GM04503 (cell line): ENCODE measurements around the gene TNFRSF11A.

ENCODE experiments used
- DNase-seq: peaks from one replicate; pipeline ENCODE4 v3.0.0-alpha.2; 2012; ENCODE audit warnings: low read depth

The TNFRSF11A gene

GRCh38 chr18:62384610-62385097 lies 59.5 kb downstream of the TNFRSF11A start:
- no peak for DNase-seq

DNA sequence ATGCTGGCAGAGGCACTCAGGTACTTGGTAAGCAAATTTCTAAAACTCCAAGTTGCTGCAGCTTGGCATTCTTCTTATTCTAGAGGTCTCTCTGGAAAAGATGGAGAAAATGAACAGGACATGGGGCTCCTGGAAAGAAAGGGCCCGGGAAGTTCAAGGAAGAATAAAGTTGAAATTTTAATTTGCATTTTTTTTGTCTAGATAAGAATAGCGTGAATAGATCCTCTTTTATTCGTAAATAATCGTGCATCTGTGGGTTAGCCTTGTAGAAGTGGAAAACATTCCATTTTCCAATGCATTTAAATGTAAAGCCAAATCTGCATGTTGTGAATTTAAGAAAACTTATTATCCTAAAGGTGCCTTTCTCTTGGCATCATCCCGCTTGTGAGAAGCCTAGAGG lies 61.0 kb downstream of the TNFRSF11A start:
- no peak for DNase-seq

DNA sequence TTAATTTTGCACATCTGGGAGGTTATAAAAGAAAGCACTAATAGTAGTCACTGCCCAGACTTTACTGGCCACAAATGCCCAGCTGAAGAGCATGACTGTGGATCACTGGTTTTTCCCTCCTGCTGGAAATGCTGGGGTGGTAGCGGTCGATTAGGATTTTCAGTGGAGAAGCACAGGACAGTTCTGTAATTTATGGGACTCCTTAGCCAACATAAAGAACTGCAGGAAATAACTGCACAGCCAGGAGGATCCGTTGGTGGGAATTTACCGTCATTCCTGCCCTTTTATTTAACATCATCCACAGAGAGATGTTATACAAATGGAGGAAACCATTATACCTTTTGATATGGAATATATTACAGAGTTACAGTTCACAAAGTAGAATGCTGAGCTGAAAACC lies 61.5 kb downstream of the TNFRSF11A start:
- DNase-seq, result no peak

DNA sequence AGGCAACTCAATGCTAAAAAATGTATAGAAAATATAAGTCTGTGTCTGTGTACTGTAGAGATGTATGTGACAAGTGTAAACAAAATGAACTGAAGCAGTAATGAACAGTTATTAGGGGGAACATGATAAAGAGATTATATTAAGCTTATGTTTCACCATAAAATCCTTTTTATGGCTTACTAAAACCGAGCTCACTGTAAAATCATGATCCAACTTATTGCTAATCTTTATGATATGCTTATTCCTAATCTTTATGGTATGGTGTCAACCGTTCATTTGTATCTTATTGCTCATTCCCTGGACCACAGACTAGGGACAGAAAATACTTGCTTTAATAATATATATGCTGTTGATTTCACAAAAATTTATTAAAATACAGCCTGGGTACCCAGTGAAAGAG lies 62.1 kb downstream of the TNFRSF11A start:
- DNase-seq, result no peak

GRCh38 chr18:62388855-62389760 lies 64.0 kb downstream of the TNFRSF11A start:
- DNase-seq, result no peak

DNA sequence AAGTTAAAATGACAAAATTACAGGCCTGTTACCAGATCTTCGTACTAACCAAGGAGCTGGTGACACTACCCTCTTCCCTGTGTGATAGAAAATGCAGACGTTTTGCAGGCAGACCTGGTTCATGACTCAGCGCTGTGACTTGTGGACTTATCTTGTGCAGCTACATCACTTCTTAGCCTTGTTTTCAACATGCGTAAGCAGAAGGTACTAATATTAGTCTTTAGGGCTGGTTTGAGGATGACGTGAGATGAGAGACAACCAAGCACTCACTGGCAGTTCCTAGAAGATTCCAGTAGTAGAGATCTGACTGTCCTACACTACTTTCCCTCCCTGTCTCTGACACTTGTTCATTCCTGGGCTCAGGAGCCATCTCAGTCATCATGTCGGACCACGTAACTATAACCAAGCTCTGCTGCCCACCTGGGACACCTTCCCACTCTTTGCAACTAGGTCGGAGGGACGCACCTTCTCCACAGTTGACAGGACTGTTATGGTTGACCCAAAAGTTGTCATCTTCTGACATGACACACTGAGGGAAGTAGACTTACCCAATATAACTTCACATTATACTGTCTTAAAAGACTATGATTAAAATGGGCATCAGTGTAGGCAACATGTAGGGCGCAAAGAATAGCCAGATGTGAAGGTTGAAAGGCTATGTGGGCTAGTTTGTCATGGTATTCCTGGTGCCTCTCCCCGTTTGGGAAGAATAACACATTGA lies 64.8 kb downstream of the TNFRSF11A start:
- no peak for DNase-seq

DNA sequence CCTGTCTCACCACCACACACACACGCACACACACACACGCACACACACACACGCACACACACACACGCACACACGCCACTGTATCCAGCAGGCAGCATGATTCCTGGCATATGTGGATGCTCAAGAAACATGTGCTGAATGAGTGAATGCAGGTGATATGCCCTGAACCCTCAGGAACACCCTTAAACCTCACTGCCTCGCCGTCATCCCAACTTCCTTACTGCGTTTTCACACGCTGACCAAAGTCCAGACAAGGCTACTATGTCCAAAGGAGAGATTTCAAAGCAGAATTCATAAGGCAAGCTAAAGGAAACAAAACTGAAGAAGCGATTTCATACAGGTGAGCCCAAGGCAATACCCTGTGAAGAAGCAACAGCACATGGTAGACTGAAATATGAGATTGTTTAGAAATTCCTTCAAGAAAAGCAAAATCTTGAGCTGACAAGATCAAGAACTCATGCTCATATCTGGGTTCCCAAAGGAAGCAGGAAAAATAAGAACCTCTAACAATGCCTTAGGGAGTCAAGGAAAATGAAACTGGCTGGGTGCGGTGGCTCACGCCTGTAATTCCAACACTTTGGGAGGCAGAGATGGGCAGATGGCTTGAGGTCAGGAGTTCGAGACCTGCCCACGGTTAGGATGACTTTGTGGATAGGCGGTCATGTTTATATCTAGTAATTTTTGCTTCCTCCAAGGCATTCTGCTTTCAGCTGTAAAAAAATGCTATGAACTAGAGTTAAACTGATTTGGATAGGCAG lies 69.1 kb downstream of the TNFRSF11A start:
- DNase-seq, result no peak

GRCh38 chr18:62396381-62396780 lies 71.3 kb downstream of the TNFRSF11A start:
- no peak for DNase-seq

DNA sequence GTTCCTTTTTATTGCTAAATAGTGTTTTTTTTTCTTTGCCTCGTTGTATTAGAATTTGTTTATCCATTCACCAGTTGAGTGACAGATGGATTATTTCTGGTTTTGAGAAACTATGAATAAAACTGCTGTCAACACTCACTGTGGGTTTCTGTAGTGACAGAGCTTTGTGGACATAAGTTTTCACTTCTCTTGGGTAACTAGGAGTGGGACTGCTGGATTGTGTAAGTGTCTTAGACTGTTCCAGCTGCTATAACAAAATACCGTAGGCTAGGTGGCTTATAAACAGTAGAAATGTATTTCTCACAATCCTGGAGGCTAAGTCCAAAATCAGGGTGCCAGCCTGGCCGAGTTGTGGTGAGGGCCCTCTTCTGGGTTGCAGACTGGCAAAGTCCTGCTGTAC lies 71.9 kb downstream of the TNFRSF11A start:
- no peak for DNase-seq

- DNase-seq, result no peak
Measured at GRCh38 chr18:62398291-62398690, 73.2 kb downstream of the TNFRSF11A start.

DNA sequence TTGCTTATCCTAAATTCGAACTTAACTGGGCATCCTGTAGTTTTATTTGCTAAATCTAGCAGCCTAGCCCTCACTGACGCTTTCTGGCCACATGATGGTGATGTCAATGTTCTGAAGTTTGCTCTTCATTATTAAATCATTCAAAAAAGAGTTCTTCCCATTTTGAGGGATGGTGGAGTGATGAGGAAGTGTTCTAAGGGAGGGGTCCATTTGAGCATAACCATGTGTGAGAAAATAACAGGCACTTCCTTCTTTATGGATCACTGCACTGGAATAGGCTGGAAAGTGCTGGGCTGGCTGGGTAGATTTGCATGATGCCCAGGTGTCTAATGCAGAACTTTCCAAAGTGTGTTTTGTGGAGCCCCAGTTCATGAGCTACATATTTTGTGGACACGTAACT lies 74.2 kb downstream of the TNFRSF11A start:
- DNase-seq, result no peak

- DNase-seq, result no peak
Measured at GRCh38 chr18:62399781-62400308, 74.7 kb downstream of the TNFRSF11A start.

DNA sequence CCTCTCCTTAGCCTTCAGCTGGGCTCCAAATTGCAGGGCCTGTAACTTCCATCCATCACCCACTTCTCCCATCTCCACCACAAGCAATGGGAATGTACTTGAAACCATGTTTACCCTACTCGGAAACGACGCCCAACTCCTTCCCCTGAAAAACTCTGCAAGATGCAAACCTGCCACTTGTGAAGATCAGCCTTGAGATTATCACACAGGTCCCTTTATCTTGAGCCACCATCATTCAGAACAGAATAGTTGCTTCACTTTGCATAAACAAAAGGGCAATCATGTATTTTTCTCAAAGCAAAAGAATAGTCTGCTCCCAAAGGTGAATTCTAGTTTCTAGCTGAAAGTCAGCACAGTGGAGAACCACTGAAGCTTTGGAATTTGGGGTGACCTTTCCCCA lies 75.8 kb downstream of the TNFRSF11A start:
- DNase-seq, result no peak

GRCh38 chr18:62402342-62402948 lies 77.3 kb downstream of the TNFRSF11A start:
- DNase-seq, result no peak

DNA sequence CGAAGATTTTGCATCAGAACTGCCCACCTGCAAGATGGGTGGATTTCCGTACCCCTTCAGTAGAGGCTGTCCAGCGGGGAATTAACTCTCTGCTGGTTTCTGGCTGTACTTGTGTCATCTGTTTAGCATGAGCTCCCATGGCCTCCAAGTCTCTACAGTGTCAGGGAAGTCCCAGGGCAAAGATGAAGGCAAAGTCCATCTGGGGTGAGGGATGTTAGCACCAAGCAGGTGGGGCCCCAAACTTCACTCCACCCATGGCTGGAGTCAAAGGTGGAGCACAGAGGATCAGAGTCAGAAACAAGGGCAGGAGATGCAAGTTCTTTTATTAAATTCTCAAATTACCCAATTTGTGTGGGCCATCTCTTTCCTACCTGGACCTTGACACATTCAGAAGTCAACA lies 78.0 kb downstream of the TNFRSF11A start:
- DNase-seq, result no peak

DNA sequence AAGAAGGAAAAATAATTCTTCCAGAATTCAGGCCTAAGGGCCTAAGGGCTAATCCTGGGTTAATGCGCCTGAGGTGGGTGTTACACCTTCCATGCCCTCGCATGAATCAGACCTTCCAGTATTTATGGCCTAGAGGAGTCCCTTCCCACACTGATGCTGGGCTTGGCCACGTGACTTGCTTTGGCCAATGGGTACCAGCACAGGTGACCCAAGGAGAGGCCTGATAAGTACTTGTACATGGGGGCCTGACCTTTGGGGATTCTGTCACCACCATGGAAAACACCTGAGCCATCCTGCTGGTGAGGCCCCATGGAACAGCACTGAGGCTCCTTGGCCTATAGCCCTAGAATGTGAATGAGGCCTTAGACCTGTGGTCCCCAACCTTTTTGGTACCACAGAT lies 79.8 kb downstream of the TNFRSF11A start:
- no peak for DNase-seq

DNA sequence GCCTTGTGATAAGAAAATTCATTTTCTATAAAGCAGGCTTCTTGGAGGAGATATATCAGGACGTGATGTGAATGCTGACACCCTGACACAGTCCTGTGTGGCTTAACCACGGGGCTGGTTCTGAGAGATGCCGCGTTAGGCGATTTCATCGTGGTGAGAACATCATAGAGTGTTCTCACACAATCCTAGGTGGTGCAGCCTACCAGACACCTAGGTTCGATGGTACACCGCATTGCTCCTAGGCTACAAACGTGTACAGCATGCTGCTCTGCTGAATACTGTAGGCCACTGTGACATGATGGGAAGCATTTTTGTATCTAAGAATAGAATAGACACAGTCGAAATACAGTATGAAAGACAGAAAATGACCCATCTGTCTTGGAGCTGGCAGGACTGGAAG lies 82.5 kb downstream of the TNFRSF11A start:
- no peak for DNase-seq

DNA sequence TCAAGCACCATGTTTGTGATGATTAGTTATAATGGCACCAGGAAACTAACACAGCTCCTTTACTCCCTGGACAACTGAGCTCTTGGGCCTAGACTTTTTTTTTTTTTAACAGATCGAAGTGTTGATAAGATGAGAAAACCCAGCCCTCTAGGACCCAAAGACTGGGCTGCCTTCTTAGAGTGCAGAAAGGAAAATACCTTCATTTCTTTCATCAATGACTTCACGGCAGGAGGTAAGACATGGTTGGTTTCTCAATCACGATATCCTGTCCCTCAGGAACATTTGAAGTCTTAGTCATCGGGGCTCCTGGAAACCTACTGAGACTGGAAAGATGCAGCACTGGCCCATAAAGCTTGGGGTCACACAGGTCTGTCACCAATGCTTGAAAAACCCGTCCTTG lies 84.7 kb downstream of the TNFRSF11A start:
- no peak for DNase-seq

- DNase-seq, result no peak
Measured at GRCh38 chr18:62412231-62412979, 87.3 kb downstream of the TNFRSF11A start.

GRCh38 chr18:62413206-62413605 lies 88.1 kb downstream of the TNFRSF11A start:
- DNase-seq, result no peak

GRCh38 chr18:62418258-62418657 lies 93.1 kb downstream of the TNFRSF11A start:
- no peak for DNase-seq
